ENCODE data around the gene SLC12A8.

GRCh38 chr3:125200731-125201139 lies 11.8 kb downstream of the SLC12A8 start:
- TF ChIP-seq POLR2A (IDR thresholded peaks at IDR 0.05) (no peak), CTCF (IDR thresholded peaks at IDR 0.05) (no peak)
